ENCODE results near the gene HIVEP3.
"Not testable (repeated sequence)": the region's sequence is repeated elsewhere in the genome, so short reads cannot be mapped to it uniquely, and the experiment has no call there.

Gene HIVEP3

DNA sequence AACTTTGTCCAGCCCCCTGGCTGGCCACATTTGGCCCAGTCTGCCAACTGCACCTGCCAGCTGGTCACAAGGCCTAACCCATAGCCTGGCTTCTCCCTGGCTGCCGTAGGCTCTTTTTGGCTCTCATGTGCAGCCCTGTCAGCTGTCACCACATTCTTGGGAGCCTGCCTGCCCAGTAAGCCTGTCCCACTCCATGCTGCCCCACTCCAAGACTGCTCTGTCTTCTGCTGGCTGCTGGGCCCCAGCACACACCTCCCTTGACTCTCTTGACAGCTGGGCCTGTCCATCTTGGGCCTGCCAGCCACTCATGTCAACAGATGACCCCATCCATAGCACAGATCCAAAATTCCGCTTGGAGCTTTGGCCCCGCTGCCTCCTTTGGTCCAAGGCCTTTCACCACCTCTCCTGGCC is 360.0 kb downstream of the HIVEP3 start:
- DNase-seq (ENCODE audit: low spot score), result no peak

DNA sequence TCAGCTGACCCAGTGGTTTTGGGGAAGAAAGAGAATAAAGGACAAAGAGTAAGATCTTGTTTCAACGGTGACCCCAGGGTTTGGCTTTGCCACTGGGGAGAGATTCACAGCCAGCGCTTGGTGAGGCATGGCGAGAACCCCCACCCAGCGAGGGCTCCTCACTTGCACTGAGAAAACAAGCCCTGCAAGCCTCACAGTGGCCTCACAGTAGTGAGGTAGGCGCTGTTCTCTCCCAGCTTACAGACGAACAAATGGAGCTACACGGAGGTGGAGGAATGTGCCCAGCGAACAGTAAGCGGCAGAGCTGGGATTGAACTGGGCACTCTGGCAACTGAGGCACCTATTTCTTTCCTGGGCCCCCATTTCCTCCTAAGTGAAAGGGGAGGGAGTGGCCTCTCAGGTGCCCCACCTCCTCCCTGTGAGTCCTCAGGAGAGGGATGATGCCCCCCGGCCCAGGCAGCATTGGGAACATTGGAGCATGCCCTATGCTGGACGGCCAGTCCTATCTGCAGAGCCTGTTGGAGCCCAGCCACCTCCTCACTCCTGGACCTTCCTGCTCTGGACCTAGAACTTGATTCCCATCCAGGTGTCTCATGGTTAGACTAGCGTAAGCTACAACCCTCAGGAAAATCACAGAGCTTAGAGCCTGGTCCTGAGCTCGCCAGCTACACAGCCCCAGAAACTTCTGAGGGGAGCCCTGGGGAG is 360.8 kb downstream of the HIVEP3 start:
- DNase-seq (ENCODE audit: low spot score), result no peak

DNA sequence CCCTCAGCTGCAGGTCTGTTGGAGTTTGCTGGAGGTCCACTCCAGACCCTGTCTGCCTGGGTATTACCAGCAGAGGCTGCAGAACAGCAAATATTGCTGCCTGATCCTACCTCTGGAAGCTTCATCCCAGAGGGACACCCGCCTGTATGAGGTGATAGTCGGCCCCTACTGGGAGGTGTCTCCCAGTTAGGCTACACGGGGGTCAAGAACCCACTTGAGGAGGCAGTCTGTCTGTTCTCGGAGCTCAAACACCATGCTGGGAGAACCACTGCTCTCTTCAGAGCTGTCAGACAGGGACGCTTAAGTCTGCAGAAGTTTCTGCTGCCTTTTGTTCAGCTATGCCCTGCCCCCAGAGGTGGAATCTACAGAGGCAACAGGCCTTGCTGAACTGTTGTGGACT is 364.0 kb downstream of the HIVEP3 start:
- not testable (repeated sequence) for DNase-seq (ENCODE audit: low spot score)

DNA sequence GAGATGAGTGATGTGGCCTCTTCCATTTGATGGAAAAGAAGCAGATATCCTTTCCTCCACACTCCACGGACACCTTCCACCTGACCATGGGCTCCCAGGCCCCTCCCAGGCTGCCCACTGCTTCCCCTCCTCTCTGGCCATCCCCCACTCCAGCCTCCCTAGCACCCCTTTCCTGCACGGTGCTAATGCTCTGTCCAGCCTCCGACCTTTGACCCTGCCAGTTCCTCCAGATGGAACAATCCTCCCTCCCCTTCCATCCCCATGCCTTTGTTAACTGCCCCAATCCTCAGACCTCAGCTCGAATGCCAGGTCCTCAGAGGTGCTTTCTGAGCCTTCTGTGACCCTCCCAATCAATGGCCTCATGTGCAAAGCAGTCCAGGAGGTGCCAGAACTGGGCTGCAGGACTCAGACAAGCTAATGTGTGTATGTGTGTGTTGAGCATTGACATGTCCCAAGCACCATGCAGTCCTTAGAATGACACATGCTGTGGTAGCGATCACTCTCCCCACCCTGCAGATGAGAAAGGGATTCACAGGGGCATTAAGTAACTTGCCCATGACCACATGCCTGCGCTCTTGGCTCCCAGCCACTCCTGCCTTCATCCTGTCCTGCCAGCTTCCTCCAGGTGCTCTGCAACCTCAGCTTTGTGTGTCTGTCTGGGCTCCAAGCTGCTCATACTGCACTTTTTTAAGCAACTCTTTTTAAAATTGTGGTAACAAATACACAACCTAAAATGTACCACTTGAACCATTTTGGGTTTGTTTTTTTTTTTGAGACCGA is 370.8 kb downstream of the HIVEP3 start:
- DNase-seq (ENCODE audit: low spot score), result no peak

DNA sequence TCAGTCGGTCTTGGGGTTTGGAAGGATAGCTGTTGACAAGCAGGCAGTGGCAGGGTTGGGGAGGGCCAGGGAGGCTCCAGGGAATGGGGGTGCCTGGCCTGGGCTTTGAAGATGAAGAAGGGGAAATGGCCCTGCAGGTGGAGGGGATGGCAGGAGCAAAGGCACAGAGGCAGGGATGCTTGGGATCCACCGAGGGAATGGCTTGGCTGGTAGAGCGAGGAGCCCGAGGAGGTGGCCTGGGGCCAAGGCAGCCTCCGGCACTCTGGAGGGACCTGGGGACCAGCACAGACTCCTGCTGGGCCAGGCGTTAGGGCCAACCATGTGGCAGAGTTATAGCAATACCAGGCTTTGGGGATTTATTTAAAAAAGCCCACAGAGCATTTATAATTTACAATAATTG is 371.4 kb downstream of the HIVEP3 start:
- no peak for DNase-seq (ENCODE audit: low spot score)

DNA sequence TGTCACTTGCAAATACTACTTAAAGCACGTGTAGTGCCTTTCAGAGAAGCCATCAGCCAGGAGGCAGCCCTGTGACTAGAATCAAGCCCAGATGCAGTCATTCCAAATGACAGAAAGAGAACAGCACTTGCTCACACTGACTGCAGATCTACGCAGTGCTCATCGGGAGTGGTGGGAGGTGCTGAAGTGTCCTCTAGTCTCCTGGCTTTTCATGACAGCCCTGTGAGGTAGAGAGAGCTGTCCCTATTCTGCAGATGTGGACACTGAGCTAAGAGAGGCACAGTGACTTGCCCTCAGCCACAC is 371.9 kb downstream of the HIVEP3 start:
- no peak for DNase-seq (ENCODE audit: low spot score)

DNA sequence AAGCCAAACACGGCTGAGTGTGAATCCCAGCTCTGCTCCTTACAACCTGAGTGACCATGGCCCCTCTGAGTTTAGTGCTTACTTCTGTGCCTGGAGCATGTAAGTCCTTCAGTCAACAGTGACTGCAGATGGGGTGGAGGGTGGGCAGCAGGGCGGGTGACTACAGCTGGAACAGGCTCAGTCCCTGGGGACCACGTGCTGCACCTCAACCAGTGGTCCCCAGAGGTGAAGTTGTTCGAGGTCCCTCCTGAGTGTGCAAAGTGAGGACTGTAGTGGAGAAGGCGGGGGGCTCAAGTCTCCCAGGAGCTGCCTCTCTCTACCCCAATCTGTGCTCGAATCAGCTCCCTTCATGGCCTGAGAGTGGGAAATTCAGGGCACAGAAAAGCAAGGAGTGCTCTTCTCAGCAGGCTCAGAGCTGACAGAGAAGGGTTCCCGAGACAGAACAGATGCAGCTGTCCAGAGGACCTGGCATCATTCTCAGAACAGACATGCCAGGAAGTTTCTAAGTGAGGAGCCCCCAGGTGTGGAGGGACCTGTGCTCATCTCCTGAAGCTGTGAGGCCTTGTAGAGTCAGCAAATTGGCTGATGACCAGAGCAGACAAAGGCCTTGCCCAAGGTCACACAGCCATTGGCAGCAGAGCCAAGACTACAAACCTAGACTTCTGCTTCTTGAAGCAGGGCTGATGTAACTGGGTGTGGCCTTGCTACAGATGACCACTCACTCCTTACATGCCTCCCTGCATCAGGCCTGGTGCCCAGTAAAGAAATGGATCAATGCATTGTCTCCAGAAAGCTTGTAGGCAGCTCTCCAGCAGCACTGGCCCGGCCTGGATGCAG is 372.5 kb downstream of the HIVEP3 start:
- no peak for DNase-seq (ENCODE audit: low spot score)

DNA sequence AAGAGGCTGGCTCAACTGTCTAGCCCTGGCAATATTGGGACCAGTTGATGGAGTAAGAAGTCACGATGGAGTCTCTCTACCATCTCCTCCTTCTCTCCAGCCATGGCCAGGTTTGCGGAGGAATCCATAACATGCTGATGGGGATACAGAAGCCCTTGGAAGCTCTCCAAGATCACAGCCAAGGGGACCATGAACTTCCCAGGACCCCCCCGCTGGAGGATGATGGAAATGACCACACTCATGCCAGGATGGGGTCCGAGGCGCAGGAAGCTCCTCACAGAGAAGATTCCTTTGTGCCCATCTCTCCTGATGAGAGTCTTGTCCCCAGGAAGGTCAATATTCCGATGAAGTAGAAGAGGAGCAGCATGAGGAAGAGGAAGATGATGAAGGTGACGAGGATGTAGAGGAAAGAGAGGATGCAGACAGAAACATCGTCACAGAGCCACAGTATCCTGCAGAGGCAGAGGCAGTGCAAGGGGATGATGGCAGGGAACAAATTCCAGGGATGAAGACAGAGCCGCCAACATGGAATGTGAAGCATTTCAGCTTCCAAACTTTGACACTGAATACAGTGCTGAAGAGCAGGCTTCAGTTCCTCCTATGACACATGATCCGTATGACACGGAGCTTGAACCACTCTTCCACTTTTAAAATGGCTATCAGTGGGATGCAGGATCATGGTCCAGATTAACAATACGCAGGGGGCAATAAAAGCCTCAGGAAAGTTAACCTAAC is 376.4 kb downstream of the HIVEP3 start:
- DNase-seq (ENCODE audit: low spot score), result no peak

DNA sequence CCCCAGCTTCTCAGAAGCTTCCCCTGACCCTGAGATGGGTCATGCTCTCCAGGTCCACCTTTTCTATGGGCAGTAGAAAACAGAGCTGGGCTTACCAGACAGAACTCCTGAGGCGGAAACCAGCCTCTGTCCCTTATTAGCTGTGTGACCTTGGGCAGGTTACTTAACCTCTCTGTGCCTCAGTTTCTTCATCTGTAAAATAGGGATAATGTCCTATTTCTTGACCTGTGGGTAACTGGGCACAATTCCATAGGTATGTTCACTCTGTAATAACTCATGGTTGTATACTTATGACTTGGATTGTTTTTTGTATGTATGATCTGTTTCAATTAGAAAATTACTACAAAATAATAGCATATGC is 377.1 kb downstream of the HIVEP3 start:
- no peak for DNase-seq (ENCODE audit: low spot score)

DNA sequence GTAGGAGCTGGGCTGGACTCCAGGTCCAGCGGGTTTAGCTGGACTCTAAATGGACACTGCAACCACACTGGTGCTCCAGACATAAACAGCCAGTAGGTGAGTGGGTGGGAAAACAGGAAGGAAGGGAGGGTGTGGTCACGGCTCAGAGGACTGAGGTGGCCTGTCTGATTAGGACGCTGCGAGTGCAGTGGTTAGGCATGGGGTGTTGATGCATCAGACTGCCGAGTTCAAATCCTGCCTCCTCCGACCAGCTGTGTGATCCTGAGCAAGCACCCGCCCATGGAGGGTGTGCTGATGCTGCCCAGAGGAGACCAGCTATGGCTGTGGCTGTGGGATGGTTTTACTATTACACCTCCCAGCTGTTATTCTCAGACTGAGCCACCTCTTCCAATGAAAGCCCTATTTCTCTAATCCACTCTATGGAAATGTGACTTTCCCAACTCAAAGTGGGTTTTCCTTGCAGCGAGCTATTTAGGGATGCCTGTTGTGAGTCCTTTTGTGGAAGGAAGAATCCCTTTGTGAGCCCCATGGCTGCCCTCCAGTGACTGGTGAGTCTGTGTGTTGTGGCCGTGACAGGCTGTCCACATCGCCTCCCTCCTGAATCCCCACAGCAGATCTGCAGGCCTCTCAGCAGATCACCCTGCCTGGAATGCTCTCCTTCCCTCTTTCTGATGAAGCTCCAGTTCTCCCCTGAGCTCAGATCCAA is 377.7 kb downstream of the HIVEP3 start:
- no peak for DNase-seq (ENCODE audit: low spot score)

DNA sequence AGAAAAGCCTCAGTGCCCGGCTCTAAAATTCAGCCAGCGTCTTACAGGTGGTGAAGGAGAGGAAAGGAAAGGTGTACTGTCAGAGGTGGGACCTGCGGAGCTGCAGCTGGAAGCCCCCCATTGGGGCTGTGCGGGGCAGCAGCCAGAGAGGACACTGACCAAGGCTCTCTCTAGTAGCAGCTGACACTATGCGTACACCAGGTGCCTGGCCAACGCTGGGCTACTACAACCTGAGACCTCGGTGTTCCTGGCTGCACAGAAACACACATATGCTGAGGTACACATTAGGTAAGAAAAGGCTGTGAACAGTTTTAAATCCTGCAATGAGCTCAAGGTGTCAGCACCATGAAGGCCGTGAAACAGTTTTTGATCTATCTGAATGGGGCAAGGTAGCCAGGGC is 378.7 kb downstream of the HIVEP3 start:
- no peak for DNase-seq (ENCODE audit: low spot score)

DNA sequence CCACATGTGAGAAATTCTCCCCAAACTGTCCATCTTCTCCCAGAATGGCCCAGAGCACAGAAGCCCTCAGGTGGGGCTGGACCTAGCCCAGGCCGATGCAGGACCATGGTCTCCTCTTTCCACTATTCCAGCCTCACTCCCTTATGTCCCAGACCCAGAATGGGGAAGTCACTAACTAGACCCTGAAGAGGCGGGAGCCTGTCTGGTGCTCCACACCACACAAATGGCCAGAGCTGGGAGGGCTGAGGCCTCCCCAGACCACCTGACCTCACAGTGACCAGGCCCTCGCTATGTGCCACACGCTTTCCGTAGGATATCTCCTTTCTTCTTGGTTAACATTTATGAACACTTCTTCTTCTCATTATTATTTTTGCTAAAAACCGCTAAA is 379.3 kb downstream of the HIVEP3 start:
- no peak for DNase-seq (ENCODE audit: low spot score)

DNA sequence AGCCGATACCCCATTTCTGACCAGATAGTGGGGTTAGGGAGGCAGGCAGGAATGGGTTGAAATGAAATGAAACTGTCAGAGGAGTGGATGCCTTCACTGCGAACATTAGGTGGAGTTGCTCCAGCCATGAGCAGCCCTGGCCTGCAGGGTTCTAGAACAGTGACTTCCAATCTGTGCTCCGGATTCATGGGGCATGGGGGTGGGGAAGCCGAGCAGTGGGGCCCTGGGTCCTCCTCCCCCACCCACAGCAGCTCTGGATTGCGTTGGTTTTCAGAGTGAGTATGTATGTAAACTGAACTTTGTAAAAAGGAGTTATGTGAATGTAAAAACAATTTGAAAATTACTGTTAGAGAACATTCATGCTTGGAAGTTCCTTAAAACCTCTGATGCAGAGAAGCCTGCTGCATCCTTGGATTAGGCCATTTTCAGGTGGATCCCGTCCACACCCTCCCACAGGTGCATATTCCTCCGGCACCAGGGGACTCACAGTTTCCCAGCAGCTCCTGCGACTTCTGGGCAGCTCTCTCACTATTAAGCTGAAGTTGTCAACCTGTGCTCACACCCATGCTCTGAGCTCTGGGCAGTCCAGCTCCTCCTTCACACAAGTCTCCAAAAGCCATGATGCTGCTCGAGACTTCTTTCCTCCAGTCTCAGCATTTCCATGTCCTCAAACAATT is 379.8 kb downstream of the HIVEP3 start:
- DNase-seq (ENCODE audit: low spot score), result no peak

DNA sequence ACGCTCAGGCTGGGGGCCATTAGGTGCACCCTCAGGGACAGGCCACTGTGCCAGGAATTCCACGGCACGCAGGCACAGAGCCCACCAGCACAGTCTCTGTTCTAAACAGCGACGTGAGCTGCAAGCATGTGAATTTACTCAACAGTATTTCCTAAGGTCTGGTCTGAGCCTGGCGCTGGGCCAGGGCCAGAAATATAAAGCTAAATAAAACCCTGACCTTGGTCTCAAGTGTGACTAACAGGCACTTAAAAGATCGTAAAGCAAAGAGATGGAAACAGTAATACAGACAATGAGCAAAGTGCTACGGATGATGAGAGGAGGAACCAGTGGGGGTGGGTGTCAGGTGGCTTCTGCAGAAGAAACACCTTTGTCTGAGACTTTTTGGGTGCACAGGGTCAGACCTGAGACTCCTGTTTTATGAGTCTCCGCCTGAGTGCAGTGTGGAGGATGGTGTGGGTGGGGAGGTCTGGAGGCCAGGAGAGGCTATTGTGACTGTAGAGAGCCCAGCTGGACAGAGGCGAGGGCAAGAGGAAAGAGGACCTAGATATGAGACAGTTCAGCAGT is 380.9 kb downstream of the HIVEP3 start:
- DNase-seq (ENCODE audit: low spot score), result no peak

DNA sequence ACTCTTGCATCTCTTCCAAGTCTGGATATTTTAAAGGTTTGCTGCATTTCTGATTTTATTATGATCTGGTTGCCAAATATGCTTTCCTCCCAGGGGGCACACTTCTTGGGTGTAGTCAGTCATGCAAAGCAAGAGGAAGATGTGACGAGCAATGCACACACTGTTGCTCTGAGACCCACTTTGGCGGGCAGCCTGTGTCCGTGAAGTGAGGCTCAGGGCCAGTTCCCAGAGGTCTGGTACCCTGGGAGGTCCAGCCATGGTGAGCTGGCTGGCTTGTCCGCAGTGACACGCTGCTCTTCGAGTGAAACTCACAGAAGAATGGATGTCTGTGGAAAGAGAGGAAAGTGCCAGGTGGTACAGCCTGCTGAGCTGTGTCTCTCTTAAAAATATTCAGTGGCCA is 381.5 kb downstream of the HIVEP3 start:
- DNase-seq (ENCODE audit: low spot score), result no peak

DNA sequence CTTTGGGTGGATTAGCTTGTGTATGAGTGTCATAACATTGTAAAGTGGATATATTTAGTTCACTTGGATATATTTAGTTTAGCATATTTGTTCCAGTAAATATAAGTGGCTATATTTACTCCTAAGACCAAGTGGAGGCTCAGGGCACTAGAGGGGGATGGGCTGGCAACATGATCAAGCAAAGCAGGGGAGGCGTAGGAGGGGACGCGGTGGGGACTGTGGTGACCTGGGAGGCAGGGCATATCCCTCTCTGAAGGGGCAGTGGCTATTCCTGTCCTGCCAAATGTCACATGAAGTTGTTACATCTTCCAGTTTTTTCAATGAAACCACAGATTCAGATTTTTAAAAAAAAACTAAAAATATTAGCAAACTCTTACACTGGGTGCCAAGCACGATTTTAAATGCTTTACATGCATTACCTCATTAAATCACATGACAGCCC is 382.3 kb downstream of the HIVEP3 start:
- DNase-seq (ENCODE audit: low spot score), result no peak

DNA sequence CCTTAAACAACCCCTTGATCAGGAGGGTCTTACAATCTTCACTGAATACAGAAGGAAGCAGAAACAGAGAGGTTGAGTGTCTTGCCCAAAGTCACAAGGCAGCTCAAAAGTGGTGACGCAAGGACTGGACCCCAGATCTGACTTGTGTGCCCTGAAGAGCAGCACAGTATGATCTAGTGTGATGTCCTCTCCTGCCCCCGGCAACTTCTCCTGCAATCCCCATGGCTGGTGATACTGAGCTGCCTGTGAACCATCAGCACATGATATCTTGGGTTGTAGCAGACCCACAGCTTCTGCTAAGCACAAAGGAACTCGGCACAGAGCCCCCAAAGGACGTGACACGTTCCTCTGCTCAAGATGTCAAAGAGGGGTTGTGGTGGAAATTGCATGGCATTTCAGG is 383.0 kb downstream of the HIVEP3 start:
- DNase-seq (ENCODE audit: low spot score), result no peak

DNA sequence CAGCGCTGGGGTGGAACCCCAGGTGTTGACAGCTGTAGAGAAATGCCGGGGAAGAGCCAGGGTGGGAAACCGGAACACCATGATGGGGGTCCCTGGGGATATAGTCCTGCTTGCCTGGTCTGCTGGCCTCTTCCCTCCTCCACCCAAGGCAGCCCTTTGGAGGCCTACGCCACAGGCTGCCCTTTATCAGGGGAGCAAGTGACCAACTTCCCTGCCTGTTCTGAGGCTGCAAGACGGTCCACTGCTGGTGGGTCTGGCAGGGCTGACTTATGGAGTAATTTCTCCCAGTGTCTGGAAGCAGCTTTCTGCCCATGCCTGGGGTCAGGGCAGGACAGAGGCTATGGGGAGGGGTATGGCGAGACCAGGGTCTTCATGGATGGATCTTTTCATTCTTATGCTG is 383.4 kb downstream of the HIVEP3 start:
- no peak for DNase-seq (ENCODE audit: low spot score)

DNA sequence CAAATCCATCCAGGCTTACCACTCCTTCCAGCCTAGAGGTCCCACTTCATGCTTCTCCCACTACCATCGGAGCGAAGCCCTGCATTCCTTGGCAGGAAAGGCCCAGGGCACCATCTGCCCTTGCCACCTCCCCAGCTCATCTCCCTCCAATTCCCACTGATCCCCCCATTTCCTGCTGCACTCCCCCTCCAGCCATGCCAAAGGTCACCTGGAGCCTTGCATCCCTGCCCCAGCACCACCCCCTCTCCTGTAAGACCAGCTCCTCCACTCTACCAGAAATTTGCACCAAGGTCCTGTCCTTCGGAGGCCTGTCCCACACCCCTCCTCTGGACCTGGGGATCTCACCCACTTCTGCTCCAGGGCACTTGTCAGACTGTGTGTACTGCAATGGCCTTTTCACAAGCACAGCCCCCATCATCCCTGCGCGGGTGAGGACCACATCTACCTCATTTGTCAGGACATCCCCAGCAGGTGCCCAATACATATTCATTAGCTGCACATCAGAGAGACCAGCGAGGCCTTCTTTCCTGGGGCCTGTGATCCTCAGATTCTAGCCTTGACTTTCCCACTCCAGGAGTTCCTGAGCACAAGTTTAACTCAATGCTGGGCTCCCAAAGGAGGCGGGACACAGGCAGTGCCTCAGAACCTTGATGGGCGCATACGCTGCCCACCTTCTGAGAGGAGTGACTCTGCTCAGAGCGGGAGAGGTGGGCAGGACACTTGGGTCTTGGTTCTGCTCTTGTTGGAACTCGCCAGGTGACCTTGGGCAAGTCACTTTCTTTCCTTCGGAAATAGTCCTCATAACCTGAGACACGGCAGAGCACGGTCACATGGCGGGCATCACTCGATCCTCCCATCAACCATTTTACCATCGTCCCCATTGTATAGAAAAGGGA is 384.3 kb downstream of the HIVEP3 start:
- DNase-seq (ENCODE audit: low spot score), result no peak

DNA sequence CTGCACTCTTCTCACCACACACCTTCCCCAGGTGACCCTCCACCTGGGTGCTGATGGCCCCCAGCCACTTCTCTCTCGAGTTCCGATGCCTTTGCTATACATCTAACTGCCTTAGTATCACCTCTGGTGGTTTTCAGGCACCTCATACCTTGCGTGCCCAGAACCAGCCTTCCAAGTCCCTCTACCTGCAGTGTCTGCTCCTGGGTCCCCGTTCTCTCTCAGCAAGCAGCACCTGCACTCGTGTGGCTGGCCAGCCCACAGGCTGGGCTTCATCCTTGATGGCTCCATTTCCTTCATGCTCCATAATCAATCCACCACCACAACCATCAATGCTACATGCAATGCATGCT is 385.0 kb downstream of the HIVEP3 start:
- no peak for DNase-seq (ENCODE audit: low spot score)
